ENCODE measurements around the gene RNF149.
"Not testable (repeated sequence)": the region's sequence is repeated elsewhere in the genome, so short reads cannot be mapped to it uniquely, and the experiment has no call there.

The RNF149 gene

GRCh38 chr2:101330253-101330933 is 21.9 kb upstream of the RNF149 start:
- no peak for DNase-seq (ENCODE audit: low spot score)

DNA sequence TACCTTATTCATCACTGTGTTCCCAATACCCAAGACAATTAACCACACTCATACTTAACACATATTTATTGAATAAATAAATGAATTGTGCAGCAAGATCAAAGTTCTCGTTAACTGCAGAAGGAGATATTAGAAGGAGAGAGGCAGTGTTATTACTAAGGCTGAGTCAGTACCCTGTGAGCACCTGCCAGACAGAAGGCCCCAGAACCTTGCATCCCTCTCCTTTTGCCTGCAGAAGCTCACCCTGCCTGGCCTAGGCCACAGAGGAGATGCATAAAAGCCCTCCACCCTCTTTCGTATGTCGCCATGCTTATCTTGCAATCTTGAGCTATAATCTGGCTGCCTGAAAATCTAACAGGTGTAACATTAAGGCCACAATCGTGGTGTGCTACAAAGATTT is 20.5 kb upstream of the RNF149 start:
- DNase-seq (ENCODE audit: low spot score) = no peak

GRCh38 chr2:101328474-101329007 is 20.0 kb upstream of the RNF149 start:
- DNase-seq (ENCODE audit: low spot score) = no peak

GRCh38 chr2:101327863-101328394 is 19.4 kb upstream of the RNF149 start:
- DNase-seq (ENCODE audit: low spot score) = no peak

DNA sequence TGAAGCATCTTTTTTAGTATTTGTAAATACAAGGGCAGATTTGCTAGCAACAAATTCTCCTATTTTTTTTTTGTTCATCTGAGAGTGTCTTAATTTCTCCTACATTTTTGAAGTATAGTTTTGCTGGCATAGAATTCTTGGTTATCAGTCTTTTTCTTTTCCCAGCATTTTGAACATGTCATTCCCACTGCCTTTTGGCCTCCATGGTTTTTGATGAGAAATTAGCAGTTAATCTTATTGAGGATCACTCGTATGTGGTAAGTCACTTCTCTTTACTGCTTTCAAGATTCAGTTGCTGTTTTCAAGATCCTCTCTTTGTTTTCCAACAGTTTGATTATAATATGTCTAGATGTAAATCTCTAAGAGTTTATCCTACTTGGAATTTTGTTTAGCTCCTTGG is 16.9 kb upstream of the RNF149 start:
- no peak for DNase-seq (ENCODE audit: low spot score)

DNA sequence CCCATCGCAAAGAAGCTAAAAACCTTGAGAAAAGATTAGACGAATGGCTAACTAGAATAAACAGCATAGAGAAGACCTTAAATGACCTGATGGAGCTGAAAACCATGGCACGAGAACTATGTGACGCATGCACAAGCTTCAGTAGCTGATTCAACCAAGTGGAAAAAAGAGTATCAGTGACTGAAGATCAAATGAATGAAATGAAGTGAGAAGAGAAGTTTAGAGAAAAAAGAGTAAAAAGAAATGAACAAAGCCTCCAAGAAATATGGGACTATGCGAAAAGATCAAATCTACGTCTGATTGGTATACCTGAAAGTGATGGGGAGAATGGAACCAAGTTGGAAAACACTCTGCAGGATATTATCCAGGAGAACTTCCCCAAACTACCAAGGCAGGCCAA is 8.1 kb upstream of the RNF149 start:
- not testable (repeated sequence) for DNase-seq (ENCODE audit: low spot score)

DNA sequence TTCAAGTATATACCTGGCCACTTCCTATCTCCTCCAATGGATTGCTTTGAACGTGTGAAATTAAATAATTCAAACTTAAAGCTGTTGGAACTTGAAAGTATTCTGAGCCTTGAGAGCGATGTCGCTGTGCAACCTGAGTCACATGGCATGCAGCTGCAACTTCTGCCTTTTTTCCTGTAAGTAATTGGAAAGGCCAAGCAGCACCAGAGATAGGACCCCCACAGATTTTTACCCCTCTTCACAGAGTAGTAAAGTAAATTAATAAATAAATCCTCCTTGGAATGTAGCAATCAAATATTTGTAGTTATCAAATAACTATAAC is 3.2 kb upstream of the RNF149 start:
- DNase-seq (ENCODE audit: low spot score) = no peak

DNA sequence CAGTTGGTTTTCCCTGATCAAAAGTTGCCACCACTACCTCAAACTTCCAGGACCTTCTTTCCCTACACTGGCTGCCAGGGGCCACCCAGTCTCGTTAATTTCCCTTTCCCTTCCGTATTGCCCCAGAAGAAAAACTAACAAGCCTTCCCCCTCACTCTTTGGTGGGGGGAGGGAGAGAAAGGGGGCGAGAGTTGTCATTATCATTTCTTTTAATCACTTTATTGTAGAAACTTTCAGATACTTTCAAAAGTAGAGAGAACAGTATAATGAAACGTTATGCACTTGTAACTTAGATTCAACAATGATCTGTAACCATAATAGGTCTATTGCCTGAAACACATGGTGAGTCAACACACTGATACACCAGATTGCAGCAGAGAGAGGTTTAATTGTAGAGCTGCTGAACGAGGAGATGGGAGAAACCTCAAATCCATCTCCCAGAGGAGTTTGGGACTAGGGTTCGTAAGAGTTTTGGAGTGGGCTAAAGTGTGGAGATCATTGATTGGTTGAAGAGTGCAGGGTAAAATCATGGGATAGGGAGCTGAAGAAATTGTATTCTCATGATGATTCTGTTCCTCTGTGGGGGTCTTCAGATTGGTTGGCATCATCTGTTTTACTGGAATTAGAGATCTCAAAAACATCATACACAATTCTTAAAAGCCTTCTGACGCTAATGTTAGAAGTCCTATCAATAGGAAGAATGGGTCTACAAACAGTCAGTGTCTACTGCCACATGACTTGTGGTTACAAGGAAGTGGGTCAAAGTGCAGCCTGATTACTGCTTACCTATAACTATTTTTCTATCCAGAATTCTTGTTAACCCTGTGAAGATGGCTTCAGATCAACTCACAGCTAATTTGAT is 2.6 kb upstream of the RNF149 start:
- no peak for DNase-seq (ENCODE audit: low spot score)

DNA sequence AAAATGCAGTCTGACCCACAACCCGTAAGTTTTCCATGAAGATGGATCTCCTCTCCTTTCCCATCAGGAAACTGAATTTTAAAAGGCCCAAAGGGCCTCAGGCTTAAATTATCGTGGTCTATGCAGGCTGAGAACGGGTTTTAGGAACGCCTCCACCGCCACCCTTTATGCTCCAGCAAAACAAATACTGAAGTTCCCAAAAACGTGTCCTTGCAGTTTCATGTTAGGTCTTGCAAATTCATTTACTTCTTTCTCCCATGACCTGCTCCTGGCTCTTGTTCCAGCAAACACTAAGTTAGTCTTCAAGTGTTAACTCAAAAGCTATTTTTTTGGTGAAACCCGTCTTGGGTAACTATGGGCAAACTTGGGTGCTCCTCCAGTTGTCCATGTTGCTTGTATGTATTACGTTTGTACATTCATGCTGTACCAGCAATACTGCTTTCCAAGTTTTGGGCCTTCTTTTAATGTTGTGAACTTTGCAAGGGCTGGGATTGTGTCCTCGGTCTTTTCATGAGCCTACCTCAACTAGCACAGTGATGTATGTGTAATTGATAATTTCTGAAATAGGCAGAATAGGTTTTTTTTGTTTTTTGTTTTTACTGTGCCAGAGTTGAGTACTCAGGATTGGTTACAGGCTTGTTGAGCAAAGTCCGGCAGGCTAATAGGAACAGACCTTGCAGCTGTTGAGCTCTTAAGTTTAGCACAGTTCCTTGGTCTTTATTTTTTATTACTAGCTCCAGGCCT is 1.8 kb upstream of the RNF149 start:
- DNase-seq (ENCODE audit: low spot score) = no peak

- DNase-seq (ENCODE audit: low spot score) = no peak
Observed at GRCh38 chr2:101307950-101308431, 510 bp downstream of the RNF149 start.

DNA sequence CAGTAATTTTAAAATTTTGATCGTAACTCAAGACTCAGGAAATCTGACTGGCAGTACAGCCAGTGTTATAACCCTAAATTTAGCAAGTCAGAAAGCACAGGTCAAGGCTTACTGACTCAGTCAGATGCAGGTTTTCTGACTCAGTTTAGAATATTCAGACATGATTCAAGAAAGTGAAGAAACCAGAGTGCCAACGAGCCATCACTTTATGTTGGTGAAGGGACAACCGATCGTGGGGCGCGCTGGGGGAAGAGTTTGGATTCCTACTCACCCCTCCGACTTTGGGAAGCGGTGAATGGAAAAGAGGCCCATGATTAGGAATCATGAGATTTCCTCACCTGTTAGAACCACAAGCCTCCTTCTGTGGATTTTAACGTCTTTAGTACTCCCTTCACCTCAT is 998 bp downstream of the RNF149 start:
- no peak for DNase-seq (ENCODE audit: low spot score)

GRCh38 chr2:101306410-101306809 is 2.1 kb downstream of the RNF149 start:
- DNase-seq (ENCODE audit: low spot score) = no peak

GRCh38 chr2:101305492-101306078 is 2.9 kb downstream of the RNF149 start:
- DNase-seq (ENCODE audit: low spot score) = no peak

DNA sequence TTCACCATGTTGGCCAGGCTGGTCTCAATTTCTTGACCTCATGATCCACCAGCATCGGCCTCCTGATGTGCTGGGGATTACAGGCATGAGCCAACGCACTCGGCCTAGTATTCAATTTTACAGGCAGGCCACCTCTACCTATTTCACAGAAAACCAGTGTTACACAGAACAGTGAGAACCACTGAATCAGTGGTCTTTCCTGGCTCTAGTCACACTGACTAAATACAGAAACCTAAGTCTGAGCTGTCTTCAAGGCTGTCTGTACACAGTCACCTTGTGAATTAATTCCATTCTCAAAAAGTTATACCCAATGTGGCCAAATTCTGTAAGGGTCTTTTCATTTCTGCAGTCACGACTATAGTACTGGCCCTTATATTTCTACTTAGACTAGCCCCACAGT is 3.5 kb downstream of the RNF149 start:
- no peak for DNase-seq (ENCODE audit: low spot score)

GRCh38 chr2:101303688-101304087 is 4.8 kb downstream of the RNF149 start:
- no peak for DNase-seq (ENCODE audit: low spot score)

DNA sequence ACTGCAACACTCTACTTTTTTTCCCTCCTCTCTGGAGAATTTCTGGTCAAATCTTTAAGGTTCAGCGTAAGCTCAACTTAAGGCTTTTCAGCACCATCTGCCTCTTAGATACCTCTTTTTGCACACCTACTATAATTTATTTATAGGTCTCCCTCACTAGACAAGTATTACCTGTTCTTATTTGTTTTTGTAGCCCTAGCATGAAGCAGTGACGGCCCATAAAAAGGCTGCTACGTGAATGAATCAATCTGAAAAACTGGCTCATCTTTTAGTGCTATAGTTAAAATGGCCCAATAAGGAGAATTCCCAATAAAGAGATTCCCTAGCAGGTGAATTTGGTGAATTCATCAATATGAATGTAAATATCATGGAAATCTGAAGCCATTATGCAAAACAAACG is 6.5 kb downstream of the RNF149 start:
- no peak for DNase-seq (ENCODE audit: low spot score)

- DNase-seq (ENCODE audit: low spot score) = no peak
Observed at GRCh38 chr2:101300836-101301235, 7.7 kb downstream of the RNF149 start.

DNA sequence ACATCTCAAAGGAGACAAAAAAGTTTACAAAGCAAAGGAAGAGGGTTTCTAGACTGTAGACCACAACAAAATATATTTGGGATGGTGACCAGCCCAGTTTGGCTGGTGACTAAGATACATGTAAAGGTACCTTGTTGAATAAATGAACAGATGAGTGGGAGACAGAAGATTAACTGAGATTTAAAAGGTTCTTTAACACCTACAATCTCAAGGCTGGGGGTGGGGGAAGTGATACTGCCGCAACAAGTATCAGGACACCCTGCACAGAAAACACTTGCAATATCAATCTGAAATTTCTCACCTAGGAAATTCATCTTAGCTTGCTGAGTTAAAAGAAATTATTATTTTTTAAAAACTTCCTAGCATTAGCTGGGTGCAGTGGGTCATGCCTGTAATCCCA is 8.3 kb downstream of the RNF149 start:
- DNase-seq (ENCODE audit: low spot score) = no peak

DNA sequence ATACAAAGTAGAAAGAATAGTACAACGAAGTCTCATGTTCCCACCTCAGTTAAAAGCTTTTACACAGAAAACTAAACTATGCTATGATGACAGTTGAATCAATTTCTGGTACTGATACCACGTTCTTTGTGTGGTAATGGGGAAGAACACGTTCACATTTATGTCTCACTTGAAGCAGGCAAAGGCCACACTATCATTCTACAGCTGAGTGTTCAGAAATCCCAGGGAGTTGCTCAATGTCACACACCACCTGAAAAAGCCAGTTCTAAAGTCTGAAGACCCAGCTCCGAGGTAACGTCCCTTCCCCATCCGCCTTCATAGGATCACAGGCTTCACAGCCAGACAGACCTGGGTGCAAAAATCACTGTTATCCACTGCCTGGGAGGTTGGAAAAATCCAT is 8.9 kb downstream of the RNF149 start:
- DNase-seq (ENCODE audit: low spot score) = no peak

GRCh38 chr2:101297383-101297782 is 11.1 kb downstream of the RNF149 start:
- no peak for DNase-seq (ENCODE audit: low spot score)

DNA sequence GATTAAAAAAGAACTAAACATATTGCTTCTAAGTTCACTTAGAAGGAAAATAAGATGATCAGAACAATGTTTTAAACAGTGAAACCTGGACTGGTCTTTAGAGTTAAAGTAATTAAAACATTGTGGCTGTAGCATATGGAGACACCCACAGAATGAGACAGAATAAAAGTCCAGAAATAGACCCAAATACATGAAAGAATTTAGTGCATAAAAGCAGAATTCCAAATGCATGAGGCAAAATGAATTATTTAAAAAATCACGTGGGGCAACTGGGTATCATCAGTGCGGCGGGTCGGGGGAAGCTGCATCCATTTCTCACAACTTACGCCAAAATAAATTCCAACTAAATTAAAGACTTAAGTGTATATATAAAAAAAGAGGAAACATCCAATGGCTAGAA is 12.1 kb downstream of the RNF149 start:
- no peak for DNase-seq (ENCODE audit: low spot score)

- DNase-seq (ENCODE audit: low spot score) = no peak
Observed at GRCh38 chr2:101295895-101296294, 12.6 kb downstream of the RNF149 start.

All from cerebellar cortex (tissue), 1 donor.